ENCODE results near the gene MX2.

MX2 gene

GRCh38 chr21:41363370-41364270, 1.8 kb downstream of the MX2 start:
- H3K36me3 ChIP-seq (replicated peaks; ENCODE audit: low read depth, low read length): no peaks in the 10 kb centered on the region
- TF ChIP-seq, protein P1, sequence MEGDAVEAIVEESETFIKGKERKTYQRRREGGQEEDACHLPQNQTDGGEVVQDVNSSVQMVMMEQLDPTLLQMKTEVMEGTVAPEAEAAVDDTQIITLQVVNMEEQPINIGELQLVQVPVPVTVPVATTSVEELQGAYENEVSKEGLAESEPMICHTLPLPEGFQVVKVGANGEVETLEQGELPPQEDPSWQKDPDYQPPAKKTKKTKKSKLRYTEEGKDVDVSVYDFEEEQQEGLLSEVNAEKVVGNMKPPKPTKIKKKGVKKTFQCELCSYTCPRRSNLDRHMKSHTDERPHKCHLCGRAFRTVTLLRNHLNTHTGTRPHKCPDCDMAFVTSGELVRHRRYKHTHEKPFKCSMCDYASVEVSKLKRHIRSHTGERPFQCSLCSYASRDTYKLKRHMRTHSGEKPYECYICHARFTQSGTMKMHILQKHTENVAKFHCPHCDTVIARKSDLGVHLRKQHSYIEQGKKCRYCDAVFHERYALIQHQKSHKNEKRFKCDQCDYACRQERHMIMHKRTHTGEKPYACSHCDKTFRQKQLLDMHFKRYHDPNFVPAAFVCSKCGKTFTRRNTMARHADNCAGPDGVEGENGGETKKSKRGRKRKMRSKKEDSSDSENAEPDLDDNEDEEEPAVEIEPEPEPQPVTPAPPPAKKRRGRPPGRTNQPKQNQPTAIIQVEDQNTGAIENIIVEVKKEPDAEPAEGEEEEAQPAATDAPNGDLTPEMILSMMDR (IDR thresholded peaks at IDR 0.05; ENCODE audit: low read depth, low read length): no peak
- no peak for TF ChIP-seq EZH2phosphoT487 (IDR thresholded peaks at IDR 0.05; ENCODE audit: low read depth)
- H3K4me2 ChIP-seq (ENCODE audit: low read length): peak overlapping the region; percentile 99; the same call in 1 of the 2 replicates
- H3K79me2 ChIP-seq (ENCODE audit: low read length): no peaks in the 10 kb centered on the region
- no peak overlapping the region for H3K27ac ChIP-seq (ENCODE audit: low read length)
- no peak overlapping the region for H2AFZ ChIP-seq (ENCODE audit: low read depth, low read length)
- H3K9ac ChIP-seq (ENCODE audit: low read length): no peak overlapping the region
- H3K27me3 ChIP-seq (ENCODE audit: low read depth, low read length): 0 out of 2 replicates have a peak, but pooled peaks cover 4% of the 10 kb centered on the region
- H4K20me1 ChIP-seq (ENCODE audit: insufficient read depth, low read length): no peaks in the 10 kb centered on the region
- H3K4me3 ChIP-seq (ENCODE audit: low read length): peak overlapping the region; percentile 78; the same call in 1 of the 2 replicates
- no peaks in the 10 kb centered on the region for H3K9me3 ChIP-seq (ENCODE audit: insufficient read depth, low read length)
- peaks cover 54% of the 10 kb centered on the region for H3K4me1 ChIP-seq (ENCODE audit: low read length)

DNA sequence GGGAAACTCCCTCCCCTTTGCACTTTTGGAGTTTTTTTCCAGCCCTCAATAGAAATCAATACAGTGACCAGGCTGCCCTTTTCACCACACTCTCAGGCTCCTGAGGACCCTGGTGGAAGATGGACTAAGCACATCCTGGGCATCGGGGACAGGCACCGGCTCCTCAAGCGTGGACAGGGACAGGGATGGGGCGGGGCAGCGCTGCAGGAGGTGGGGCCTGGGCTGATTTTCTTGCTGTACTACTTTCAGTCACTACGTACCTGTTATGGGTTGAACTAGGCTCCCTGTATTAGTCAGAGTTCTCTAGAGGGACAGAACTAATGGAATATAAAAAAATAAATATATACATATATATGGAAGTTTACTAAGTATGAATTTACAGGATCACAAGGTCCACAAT, 2.5 kb downstream of the MX2 start:
- TF ChIP-seq EZH2phosphoT487 (IDR thresholded peaks at IDR 0.05; ENCODE audit: low read depth): no peak
- TF ChIP-seq, protein P1 (IDR thresholded peaks at IDR 0.05; ENCODE audit: low read depth, low read length): no peak
- 0 out of 2 replicates have a peak overlapping the region, but pooled peaks have one; percentile 14 for H3K4me2 ChIP-seq (ENCODE audit: low read length)
- H3K27me3 ChIP-seq (ENCODE audit: low read depth, low read length): 0 out of 2 replicates have a peak, but pooled peaks cover 4% of the 10 kb centered on the region
- no peaks in the 10 kb centered on the region for H3K36me3 ChIP-seq (replicated peaks; ENCODE audit: low read depth, low read length)
- no peak overlapping the region for H3K9ac ChIP-seq (ENCODE audit: low read length)
- H3K79me2 ChIP-seq (ENCODE audit: low read length): no peaks in the 10 kb centered on the region
- no peak overlapping the region for H2AFZ ChIP-seq (ENCODE audit: low read depth, low read length)
- H3K4me3 ChIP-seq (ENCODE audit: low read length): no peak overlapping the region
- H3K9me3 ChIP-seq (ENCODE audit: insufficient read depth, low read length): no peaks in the 10 kb centered on the region
- no peak overlapping the region for H3K27ac ChIP-seq (ENCODE audit: low read length)
- H4K20me1 ChIP-seq (ENCODE audit: insufficient read depth, low read length): no peaks in the 10 kb centered on the region
- peaks cover 61% of the 10 kb centered on the region for H3K4me1 ChIP-seq (ENCODE audit: low read length)

GRCh38 chr21:41365377-41366107, 3.7 kb downstream of the MX2 start:
- Histone ChIP-seq H3K4me3 (ENCODE audit: low read length) (no peak overlapping the region), H3K36me3 (replicated peaks; ENCODE audit: low read depth, low read length) (no peaks in the 10 kb centered on the region), H3K27me3 (ENCODE audit: low read depth, low read length) (0 out of 2 replicates have a peak, but pooled peaks cover 4% of the 10 kb centered on the region), H3K79me2 (ENCODE audit: low read length) (peaks cover 6% of the 10 kb centered on the region), H2AFZ (ENCODE audit: low read depth, low read length) (no peak overlapping the region), H3K9me3 (ENCODE audit: insufficient read depth, low read length) (no peaks in the 10 kb centered on the region), H3K27ac (ENCODE audit: low read length) (no peak overlapping the region), H4K20me1 (ENCODE audit: insufficient read depth, low read length) (no peaks in the 10 kb centered on the region), H3K4me1 (ENCODE audit: low read length) (peaks cover 61% of the 10 kb centered on the region), H3K9ac (ENCODE audit: low read length) (no peak overlapping the region), H3K4me2 (ENCODE audit: low read length) (no peak overlapping the region)
- TF ChIP-seq, protein P1 (IDR thresholded peaks at IDR 0.05; ENCODE audit: low read depth, low read length): no peak
- TF ChIP-seq EZH2phosphoT487 (IDR thresholded peaks at IDR 0.05; ENCODE audit: low read depth): no peak
